Measurements from ENCODE around the gene CARHSP1.

DNA sequence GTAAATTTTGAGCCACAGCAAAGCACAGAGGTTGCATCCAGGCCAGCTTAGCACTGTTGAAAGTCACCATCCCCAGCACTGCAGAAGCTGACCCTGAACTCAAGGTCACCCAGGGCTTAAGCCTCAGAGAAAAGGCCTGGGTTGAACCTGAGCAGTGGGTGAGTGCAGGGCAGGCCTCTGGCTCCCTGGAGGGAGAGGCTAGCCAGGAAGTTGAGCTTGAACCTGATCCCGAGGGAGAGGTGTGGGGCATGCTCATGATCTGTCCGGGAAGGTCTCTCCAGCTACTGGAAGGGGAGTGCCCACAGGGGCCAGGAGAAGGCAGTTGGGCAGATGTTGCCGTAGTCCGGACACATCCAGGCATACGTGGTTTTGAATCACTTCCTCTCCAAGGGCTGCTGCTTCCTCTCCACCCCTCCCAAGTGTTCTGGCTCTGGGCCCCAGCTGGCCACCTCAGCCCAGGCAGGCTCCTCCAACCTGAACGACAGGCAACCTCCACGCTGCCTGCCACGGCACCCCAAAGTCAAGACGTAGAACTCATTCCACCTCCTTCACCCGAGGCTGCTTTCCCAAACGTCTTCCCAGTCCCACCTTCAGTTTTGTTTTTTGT lies 18.4 kb downstream of the CARHSP1 start:
- TF ChIP-seq, protein P1, sequence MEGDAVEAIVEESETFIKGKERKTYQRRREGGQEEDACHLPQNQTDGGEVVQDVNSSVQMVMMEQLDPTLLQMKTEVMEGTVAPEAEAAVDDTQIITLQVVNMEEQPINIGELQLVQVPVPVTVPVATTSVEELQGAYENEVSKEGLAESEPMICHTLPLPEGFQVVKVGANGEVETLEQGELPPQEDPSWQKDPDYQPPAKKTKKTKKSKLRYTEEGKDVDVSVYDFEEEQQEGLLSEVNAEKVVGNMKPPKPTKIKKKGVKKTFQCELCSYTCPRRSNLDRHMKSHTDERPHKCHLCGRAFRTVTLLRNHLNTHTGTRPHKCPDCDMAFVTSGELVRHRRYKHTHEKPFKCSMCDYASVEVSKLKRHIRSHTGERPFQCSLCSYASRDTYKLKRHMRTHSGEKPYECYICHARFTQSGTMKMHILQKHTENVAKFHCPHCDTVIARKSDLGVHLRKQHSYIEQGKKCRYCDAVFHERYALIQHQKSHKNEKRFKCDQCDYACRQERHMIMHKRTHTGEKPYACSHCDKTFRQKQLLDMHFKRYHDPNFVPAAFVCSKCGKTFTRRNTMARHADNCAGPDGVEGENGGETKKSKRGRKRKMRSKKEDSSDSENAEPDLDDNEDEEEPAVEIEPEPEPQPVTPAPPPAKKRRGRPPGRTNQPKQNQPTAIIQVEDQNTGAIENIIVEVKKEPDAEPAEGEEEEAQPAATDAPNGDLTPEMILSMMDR (IDR thresholded peaks at IDR 0.05; ENCODE audit: poor library complexity): no peak
- TF ChIP-seq EZH2 (IDR thresholded peaks at IDR 0.05; ENCODE audit: borderline replicate concordance) (no peak), EZH2phosphoT487 (IDR thresholded peaks at IDR 0.05; ENCODE audit: low read depth, severe bottlenecking, unreplicated experiment) (no peak)
